ENCODE data around the gene STARD3. TPM values are rescaled to one million over a fixed set of nuclear protein-coding genes. Genes with fewer than 3 reads are reported as not detected.

Gene STARD3
- total and polyA plus RNA-seq, 2 of the 13 experiments (the other 11 are each of a cell fraction or from before 2014, with no cell fraction given), result 34.6 to 100 TPM

GRCh38 chr17:39652587-39653315, 15.8 kb downstream of the STARD3 start (continued):
- TF ChIP-seq, protein P1, sequence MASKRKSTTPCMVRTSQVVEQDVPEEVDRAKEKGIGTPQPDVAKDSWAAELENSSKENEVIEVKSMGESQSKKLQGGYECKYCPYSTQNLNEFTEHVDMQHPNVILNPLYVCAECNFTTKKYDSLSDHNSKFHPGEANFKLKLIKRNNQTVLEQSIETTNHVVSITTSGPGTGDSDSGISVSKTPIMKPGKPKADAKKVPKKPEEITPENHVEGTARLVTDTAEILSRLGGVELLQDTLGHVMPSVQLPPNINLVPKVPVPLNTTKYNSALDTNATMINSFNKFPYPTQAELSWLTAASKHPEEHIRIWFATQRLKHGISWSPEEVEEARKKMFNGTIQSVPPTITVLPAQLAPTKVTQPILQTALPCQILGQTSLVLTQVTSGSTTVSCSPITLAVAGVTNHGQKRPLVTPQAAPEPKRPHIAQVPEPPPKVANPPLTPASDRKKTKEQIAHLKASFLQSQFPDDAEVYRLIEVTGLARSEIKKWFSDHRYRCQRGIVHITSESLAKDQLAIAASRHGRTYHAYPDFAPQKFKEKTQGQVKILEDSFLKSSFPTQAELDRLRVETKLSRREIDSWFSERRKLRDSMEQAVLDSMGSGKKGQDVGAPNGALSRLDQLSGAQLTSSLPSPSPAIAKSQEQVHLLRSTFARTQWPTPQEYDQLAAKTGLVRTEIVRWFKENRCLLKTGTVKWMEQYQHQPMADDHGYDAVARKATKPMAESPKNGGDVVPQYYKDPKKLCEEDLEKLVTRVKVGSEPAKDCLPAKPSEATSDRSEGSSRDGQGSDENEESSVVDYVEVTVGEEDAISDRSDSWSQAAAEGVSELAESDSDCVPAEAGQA (IDR thresholded peaks at IDR 0.05; ENCODE audit: low read depth), result no peak
- TF ChIP-seq, protein P1 (CRISPR knock-in tag; IDR thresholded peaks at IDR 0.05; ENCODE audit: borderline replicate concordance), result no peak
- TF ChIP-seq RAD51 (IDR thresholded peaks at IDR 0.05; ENCODE audit: borderline replicate concordance) (no peak), RBAK (CRISPR knock-in tag; IDR thresholded peaks at IDR 0.05) (no peak), SMAD1 (CRISPR knock-in tag; IDR thresholded peaks at IDR 0.05; ENCODE audit: borderline replicate concordance, low read depth) (no peak), HDAC1 (CRISPR knock-in tag; IDR thresholded peaks at IDR 0.05) (no peak; the same call in 1 of the 2 replicates), ZBTB33 (CRISPR knock-in tag; IDR thresholded peaks at IDR 0.05) (no peak), TFAP4 (IDR thresholded peaks at IDR 0.05; ENCODE audit: borderline replicate concordance, low read depth) (peak; percentile 36; the same call in 1 of the 2 replicates), CENPX (CRISPR knock-in tag; IDR thresholded peaks at IDR 0.05) (no peak), MYC (CRISPR knock-in tag; IDR thresholded peaks at IDR 0.05; ENCODE audit: borderline replicate concordance) (no peak), ZNF296 (CRISPR knock-in tag; conservative IDR thresholded peaks at IDR 0.05) (no peak), ZNF569 (CRISPR knock-in tag; IDR thresholded peaks at IDR 0.05; ENCODE audit: borderline replicate concordance) (no peak), ATF2 (CRISPR knock-in tag; IDR thresholded peaks at IDR 0.05) (no peak), ZNF207 (IDR thresholded peaks at IDR 0.05; ENCODE audit: borderline replicate concordance) (no peak), ZNF256 (CRISPR knock-in tag; conservative IDR thresholded peaks at IDR 0.05) (no peak), ZBTB7A (CRISPR knock-in tag; IDR thresholded peaks at IDR 0.05) (no peak), ELF1 (CRISPR knock-in tag; IDR thresholded peaks at IDR 0.05) (no peak), THAP8 (CRISPR knock-in tag; IDR thresholded peaks at IDR 0.05; ENCODE audit: borderline replicate concordance) (no peak), ZSCAN25 (CRISPR knock-in tag; IDR thresholded peaks at IDR 0.05) (peak; percentile 54; the same call in 1 of the 2 replicates)

All from HepG2 (cell line).